Stimulated activated naive CD4-positive, alpha-beta T cell treated with Interleukin-2 at 50 U/mL for 16 hours (primary cell): ENCODE measurements around the gene OR5K1.
A peak's percentile ranks its signal among the peaks of the same experiment; 100 is the strongest.

Source experiments
- DNase-seq: peaks from one replicate; lab custom pipeline; 2025; lab: John Stamatoyannopoulos, UW

OR5K1 gene

GRCh38 chr3:98462901-98463300 lies at the start of gene OR5K1:
OR5K1 (plus strand) TSS chr3:98463201; CDS start chr3:98469577, 6,376 bp downstream.
- no peak for DNase-seq

GRCh38 chr3:98432575-98432974 lies 30.4 kb upstream of the OR5K1 start:
- DNase-seq = no peak

- no peak for DNase-seq
Observed at GRCh38 chr3:98433764-98434163, 29.2 kb upstream of the OR5K1 start.

- no peak for DNase-seq
Observed at GRCh38 chr3:98434412-98434811, 28.6 kb upstream of the OR5K1 start.

- no peak for DNase-seq
Observed at GRCh38 chr3:98440283-98440682, 22.7 kb upstream of the OR5K1 start.

GRCh38 chr3:98445949-98446406 lies 17.0 kb upstream of the OR5K1 start:
- DNase-seq = no peak

- DNase-seq = no peak
Observed at GRCh38 chr3:98449606-98450193, 13.3 kb upstream of the OR5K1 start.

GRCh38 chr3:98450372-98450771 lies 12.6 kb upstream of the OR5K1 start:
- DNase-seq = no peak

- no peak for DNase-seq
Observed at GRCh38 chr3:98453827-98454226, 9.2 kb upstream of the OR5K1 start.

- DNase-seq = no peak
Observed at GRCh38 chr3:98454929-98455328, 8.1 kb upstream of the OR5K1 start.

GRCh38 chr3:98457543-98457942 lies 5.5 kb upstream of the OR5K1 start:
- no peak for DNase-seq

GRCh38 chr3:98460220-98460619 lies 2.8 kb upstream of the OR5K1 start:
- no peak for DNase-seq

- no peak for DNase-seq
Observed at GRCh38 chr3:98482717-98483482, 19.9 kb downstream of the OR5K1 start.

- DNase-seq = no peak
Observed at GRCh38 chr3:98483626-98484025, 20.6 kb downstream of the OR5K1 start.

GRCh38 chr3:98497381-98497780 lies 34.4 kb downstream of the OR5K1 start, which contains the start of gene OR5K2:
OR5K2 (plus strand) TSS chr3:98497681; CDS start chr3:98497681, 0 bp downstream.
- no peak for DNase-seq

- no peak for DNase-seq
Observed at GRCh38 chr3:98500019-98500418, 37.0 kb downstream of the OR5K1 start.

GRCh38 chr3:98501270-98501669 lies 38.3 kb downstream of the OR5K1 start:
- DNase-seq = no peak

GRCh38 chr3:98501863-98502576 lies 39.0 kb downstream of the OR5K1 start:
- DNase-seq = no peak

- no peak for DNase-seq
Observed at GRCh38 chr3:98504539-98504938, 41.5 kb downstream of the OR5K1 start.

GRCh38 chr3:98508582-98508981 lies 45.6 kb downstream of the OR5K1 start:
- no peak for DNase-seq

- DNase-seq = no peak
Observed at GRCh38 chr3:98512576-98512975, 49.6 kb downstream of the OR5K1 start.

- peak; percentile 4 for DNase-seq
Observed at GRCh38 chr3:98513091-98513511, 50.1 kb downstream of the OR5K1 start.

GRCh38 chr3:98513736-98514135 lies 50.7 kb downstream of the OR5K1 start:
- DNase-seq = no peak
